ENCODE measurements around the gene WDFY4.

WDFY4 gene

DNA sequence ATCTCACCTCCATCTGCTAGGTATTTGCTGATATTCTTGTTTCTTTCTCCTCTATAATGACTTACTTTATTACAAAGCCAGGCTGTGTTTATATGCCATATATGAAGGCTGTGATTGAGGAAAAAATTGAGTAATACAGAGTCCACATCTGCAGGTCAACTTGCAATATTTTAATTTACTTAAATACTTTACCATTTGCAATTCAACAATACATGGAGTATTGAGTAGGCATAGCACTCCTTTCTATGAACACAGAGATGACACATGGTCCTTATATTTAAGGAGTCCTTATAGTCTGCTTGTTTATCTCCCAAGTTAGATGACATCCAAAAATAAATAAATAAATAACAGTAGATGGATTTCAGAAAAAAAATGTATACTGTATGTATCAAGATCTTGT, 158.5 kb downstream of the WDFY4 start:
- DNase-seq = no peak

DNA sequence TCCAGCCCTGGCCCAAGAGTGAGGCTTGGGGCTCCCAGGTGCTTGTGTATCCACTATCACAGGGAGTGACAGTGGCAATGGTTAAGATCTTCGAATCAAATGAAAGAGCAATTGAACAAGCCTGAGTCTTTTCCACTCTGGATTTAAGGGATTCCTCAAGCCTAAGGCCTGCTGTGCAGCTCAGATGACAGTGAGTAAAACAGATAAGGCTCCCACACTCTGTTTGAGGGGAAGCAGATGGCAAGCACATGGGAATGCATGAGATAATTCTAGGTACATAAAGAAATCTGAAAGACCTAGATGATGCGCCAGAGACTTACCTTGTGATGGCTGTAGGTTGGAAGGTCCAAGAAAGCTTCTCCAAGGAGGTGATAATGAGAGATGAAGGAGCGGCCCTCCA, 159.9 kb downstream of the WDFY4 start:
- DNase-seq = no peak

DNA sequence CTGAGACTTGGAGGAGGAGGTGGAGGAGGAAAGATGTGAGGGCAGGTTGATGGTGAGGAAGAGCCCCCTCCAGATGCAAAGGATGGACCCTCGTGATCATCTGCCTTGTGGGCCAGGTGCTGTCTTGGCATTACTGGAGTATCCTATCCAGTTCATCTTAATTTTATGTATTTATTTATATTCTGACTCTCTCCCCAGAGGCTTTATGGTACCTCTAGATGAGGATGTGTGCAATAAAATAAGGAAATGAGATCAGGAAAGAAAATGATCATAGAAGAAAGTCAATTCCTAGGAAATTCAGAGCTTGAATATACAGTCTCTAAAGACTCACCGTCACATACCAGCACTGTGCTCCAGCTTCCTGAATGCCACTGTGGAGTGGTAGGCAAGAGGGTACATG, 160.8 kb downstream of the WDFY4 start:
- DNase-seq = no peak

DNA sequence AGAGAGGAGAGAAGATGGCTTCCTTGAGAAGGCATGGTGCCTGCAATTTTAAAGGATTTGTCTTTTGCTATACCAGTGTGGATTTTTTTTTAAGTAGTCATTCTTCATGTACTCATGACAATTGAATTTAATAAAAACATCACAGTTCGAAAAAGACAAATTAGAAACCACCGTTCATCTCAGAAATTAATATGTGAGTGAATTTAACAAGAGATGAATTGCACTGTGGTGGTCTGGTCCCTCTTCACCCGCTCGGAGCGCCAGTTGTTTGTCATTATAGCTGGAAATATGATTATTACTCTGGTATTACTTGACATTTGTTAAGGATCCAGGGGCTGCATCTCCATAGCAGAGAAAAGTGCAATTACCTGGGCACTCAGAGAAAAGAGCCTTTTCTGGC, 163.0 kb downstream of the WDFY4 start:
- no peak for DNase-seq

DNA sequence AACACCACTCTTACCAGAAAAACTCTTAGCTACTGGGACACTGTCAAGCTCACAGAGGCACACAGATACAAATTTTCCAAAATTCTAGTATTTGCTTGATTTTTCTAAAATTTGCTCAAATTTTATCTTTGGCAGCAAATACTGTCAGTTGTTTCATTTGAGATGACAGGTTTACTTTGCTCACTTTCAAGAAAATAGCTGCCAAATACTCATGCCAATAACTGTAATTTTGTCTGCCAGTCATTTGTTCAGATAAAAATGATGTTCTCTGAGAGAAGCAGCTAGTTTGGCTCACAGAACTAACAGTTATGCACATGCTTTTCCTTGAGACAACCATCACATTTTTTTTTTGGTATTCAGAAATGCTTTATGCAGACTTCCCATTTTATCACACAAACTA, 172.2 kb downstream of the WDFY4 start:
- DNase-seq = no peak

DNA sequence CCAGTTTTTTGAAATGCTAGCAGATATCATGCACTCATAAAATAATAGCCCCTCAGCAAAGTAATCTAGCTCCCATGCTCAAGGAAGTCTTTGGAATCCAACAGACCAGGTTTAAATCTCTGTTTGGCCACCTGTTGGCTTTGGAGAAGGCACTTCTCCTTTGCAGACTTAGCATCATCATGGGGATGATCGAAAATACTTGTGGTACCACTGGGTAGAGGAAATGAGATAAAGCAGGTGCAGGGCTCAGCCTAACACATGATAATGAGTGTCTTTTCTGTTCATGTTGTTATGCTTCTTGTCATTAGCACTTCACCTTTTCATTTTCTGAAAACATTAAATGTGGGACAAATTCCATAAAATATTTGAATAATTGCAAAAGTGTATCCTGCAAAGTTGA, 187.6 kb downstream of the WDFY4 start:
- no peak for DNase-seq

DNA sequence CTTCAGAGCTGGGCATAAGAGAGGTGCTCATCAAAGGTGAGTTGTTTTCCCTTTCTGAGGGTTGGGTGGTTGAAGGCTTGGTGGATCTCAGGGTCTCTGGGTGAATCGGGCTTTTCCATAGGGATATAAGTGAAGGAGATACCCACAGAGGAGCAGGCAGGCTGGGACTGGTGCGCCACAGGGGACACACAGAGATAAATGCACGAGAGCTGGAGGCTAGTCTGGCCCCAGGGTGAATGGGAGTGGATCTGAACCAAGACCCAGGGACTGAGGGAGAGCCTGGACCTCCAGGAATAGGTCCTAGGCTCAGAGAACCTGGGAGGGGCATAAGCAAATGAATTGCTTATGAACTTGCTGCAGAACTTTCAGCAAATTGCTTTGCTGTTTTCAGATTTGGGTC, 193.4 kb downstream of the WDFY4 start:
- DNase-seq = no peak

DNA sequence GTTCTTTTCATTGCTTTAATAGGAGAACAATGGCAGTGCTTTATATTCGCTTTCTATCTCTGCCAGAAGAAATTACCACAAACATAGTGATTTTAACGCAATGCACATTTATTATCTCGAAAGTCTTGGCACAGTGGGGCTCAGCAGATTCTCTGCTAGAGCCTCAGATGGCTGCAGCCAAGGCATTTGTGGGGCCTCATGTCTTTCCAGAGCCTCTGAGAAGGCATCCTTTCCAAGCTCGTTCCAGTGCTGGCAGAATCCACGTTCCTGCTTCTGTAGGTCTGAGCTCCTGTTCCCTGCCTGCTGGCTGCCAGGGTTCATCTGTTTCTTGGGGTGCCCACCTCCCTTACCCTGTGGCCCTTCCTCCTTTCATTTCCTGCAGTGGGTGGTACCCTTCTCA, 194.8 kb downstream of the WDFY4 start:
- no peak for DNase-seq

DNA sequence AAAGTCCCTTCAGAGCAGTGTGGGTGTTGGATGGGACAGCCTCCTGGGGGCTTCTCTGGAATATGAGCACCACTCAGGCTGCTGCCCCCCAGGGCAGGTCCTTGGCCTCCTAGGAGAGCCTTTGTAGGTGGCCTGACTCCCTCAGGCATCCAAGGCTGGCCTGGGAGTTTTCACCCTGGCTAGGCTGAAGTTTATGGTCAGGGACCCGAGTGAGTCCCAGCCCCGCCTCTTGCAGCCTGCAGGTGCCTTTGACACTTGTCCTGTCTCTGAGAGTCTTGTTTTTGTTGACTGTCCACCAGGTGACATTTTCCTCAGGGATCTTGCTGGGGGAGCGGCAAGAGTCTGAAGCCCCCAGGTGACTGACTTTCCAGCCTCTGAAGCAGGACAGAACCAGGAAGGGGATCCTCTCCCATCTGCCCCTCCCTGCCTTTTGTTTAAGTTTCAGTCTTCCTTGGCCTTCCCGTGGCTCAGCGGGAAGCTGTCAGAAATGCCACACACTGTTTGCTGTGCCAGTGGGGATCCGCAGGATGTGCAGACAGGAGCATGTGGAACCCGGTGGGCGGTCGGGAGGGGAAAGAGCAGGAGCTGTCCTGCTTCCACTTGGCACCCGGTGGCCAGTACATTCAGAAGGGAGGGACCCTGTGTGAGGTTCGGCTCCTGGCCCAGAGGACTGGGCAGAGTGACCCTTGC, 195.5 kb downstream of the WDFY4 start:
- DNase-seq = no peak

DNA sequence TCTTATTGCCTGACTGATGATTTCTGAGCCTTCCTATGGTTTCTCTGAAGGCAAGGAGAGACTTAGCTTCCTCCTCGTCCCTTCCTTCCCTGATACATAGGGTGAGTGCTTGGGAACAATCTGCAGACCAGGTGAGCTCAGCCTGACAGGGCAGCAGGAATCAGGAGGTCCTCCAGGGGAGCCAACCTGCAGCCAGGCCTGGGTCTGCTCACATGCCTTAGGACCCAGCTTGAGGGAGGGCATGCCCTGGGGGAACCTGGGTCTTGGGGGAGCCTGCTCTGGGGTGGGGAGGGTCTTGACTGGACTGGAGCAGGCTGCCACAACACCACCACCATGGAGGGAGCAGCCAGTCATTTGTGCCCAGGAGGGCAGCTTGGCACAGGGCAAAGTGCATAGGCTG, 197.3 kb downstream of the WDFY4 start:
- no peak for DNase-seq

DNA sequence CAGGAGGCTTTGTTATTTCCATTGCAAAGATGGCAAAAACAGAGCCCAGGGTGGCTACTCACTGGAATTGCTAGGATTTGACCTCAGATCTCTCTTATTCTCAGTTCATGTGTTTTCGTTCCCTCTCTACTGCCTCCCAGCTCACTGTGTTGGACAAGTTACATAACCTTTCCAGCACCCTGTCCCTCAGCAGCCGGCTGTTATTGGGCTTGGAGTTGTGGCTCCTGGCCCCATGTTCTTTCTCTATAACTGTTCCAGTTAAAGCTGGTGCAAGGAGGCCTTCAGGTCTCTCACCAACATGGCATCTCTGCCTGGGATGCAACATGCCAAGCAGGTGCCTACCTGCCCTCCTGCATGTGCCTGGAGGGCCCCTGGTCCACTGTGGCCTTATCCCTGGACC, 198.2 kb downstream of the WDFY4 start:
- DNase-seq = no peak

DNA sequence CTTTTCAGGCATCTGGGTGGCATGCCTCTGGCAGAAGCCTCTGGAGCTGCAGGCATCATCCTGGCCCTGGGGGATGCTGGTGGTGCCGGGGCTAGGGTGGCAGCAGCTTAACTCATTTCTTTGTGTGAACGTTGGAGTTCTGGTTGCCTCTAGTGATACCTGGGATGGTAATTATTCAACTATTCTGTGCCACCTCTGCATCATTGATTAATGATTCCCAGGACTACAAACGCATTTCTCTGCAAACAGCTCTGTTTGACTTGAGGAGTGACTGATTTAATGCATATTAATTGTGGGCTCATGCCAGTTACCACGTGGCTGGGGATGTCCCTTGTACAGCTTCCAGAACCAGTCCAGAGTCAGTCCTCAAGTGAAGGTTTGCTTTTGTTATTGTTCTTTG, 199.0 kb downstream of the WDFY4 start:
- DNase-seq = no peak

DNA sequence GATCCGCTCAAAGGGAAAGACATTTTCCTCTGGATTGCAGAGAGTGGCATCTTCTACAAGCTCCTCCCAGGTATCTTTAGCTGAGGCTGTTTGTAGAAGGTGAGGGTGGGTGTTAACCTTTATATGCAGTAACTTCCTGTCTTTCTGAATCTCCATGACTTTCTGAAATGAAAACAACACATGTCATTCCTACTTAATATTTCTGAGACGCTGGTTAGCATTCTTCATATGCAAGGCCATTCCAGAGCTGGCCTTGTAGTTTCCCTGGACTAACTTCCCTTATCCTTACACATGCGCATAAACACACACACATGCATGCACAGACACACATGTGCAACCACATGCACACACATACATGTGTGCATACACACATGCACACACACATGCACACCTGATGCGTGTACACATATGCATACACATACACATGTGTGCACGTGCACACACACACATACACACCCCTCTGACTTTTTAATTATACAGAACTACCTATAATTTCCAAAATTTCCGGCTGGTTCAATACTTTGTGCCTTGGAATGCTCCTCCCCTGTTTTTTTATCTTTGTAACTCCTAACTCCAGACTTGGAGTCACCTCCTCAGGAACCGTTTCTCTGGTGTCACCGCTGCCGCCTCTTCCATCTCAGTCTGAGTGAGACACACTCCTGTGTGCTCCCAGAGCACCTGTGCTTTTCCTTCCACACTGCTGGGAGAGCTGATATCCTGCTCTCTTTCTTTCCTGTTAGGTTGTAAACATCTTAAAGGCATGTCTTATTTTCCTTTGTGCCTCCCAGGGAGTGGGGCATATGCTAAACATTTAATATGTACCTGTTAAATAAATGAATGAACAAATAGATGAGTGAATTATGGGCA, 199.7 kb downstream of the WDFY4 start:
- peak in 3 of 56 donors; percentile 21 to 48 (median 28) for DNase-seq

DNA sequence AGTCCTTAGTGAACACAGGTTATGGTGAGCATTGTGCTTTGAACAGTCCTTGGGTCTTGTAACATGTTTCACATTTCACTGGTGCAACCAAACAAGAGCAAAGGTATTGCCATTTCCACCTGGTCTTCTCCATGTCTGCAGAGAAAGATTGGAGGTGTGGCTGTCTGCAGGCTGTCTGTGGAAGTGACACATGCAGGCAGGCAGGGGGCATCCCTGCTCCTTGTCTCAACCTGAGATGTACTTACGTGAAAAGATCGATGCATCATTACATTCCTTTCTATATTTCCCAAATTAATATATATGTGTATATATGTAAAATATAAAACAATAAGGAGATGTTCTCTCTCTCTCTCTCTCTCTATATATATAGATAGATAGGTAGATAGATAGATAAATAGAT, 200.7 kb downstream of the WDFY4 start:
- peak in 12 of 56 donors; percentile 2 to 58 (median 18) for DNase-seq

DNA sequence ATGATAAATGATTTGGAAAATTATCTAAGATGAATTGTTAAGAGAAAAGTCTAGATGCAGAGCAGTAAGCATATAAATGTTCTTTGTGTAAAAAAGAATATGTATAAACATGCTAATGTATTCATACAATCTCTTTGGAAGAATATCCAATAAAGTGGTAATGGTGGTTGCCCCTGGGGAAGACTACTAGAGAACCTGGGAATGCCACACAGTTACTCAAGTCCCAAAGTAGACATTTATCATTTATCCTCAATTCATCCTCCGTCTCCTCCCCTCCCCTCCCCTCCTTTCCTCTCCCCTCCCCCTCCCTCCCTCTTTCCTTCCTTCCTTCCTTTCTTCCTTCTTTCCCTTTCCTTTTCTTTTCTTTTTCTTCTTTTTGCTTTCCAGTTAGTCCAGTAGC, 203.3 kb downstream of the WDFY4 start:
- DNase-seq = no peak

DNA sequence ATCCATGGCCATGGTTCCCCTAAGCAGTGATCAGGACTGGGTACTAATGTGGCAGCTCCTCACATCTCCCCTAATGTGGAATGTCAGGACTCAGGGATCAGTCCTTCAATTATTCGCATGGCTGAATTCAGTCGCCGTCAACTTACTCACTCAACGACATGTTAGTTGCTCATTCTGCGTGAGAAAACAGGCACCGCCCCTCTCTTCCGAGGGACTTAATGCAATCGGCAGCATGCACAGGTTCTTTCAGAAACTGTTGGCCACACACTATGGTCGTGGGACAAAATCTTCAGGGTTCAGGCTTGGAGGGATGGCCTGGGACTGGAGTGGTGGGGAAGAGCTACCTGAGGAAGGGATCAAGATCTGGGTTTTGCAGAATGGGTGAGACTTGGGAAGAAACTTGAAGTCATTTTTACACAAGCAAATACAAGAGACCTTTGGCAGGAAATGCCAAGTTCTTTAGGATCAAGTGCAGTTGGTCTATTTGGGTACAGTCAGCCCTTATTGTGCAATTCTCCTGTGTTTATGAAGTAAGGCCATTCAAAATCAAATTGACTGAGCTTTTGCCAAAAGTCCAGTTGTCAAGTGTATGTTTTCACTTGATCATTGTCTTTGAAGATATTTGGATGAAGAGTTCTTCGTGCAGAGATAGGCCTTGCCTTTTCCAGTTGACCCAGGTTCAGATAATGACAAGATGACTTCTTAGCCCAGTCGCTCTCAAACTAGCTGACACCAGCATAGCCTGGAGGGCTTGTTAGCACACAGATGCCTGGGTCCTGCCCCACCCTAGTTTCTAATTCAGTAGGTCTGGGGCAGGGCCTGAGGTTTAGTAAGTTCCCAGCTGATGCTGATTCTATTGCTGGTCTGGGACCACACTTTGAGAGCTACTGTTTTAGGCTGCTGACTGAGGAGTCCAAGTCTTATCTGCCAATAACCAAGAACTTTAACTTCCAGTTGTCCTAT, 206.5 kb downstream of the WDFY4 start:
- no peak for DNase-seq

DNA sequence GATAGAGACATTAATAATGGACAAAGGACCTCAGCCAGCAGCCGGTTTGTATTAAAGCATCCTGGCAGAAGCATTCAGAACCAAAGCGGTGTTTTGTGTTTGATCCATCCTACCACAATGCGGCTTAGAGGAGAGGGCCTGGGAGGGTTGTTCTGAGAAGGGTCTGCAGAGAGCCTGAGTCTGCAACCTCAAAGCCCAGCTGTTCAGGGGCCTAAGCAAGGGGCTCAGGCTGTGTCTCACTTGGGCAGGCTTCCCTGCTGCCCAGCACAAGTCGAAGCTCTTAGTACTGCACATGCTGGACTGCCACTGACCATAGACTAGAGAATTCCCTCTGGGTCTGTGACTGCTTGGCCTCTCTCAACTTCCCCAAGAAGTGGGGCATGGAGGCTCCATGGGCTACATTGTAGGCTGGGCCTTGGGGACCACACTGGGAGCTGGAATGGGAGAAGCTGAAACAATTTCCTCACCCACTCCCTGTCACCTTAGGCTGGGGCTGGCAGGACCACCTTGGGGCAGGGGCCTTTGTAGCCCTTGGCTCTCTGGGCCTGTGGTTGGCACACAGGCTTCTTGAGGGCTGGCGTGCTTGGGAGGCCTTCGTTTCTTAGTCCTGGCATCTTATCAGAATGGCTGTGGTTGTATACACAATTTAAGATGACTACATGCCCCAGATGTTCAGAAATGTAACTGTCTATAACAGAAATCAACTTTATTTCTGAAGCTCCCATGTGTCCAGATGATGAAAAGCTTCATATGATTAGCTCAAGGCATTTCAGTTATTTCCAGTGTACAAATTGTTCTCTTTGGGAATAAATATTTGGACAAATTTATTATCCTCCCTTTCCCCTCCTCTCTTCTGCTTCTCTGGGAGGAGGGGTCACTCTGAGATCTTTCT, 210.5 kb downstream of the WDFY4 start:
- DNase-seq = no peak

DNA sequence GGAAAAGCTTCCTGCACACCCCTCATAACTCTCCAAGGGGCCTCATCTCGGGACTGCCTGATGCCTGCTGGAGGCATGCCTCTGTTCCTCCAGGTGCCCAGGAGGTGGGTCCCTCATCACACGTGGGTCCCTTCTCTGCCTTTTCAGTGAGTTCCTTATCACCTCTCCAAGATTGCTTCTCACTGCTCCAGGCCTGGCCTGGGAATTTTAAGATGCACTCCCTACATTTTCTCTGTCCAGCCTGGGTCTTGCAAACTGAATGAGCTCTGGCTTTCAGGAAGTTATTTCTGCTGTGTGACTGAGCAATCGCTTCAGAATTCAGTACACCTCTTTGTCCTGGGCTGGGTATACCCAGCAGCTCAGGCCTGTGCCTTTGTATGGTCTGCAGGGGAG, 211.1 kb downstream of the WDFY4 start:
- DNase-seq = no peak

DNA sequence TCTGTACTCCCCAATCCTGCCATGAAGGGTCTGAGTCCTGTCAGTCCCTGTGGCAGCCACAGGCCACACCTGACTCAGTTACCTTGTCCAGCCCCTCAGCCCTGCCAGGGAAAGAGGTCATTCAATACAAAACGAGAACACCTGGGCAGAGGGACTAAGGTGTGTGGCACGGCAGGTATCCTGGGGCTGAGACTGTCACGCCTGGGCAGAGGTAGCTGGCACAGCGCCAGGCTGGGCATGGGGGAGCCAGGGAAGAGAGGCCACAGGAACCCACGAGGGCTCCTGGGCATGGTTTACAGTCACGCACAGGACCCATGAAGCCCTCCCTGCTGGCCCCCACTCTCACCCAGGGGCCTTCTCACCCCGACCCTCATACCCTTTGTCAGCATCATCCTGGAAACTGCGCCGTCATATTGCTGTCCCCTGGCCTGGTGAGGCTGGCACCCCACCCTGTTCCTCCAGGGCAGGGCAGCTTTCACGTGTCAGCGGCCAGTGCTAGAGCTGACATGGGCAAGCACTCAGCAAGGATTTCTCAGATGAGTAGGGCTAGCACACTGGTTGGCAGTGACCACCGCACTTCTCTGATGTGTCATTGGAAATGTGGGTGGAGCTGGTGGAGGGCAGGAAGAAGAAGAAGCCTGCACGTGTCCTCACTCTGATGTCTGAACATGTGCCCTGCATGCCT, 212.2 kb downstream of the WDFY4 start:
- DNase-seq = no peak

DNA sequence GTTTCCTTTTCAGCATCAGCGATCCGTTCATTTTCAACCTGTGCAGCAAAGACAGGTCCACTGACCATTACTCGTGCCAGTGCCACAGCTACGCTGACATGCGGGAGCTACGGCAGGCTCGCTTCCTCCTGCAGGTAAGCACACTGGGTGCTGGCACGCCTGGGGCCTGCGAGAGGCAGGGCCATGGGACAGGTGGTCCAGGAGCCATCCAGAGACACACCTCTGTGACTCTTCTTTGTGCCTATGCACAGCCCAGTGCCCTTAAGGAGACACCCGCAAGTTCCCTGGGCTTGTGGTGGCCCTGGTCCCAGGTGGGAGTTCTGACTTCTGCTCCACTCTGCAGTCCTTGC, 212.7 kb downstream of the WDFY4 start:
- DNase-seq = no peak
